HepG2 (cell line): Measurements from ENCODE around the gene ROCK1. TPM values are rescaled to one million over a fixed set of nuclear protein-coding genes. Genes with fewer than 3 reads are reported as not detected.

Experiments
- ATAD3A ChIP-seq: sonication (generic); formaldehyde crosslinking; IDR thresholded peaks from 2 replicates; pipeline ENCODE4 v1.4.0; 2020; ENCODE audit warnings: missing genetic modification reagents
- GABPA ChIP-seq, 2 experiments: IDR thresholded peaks; 2 replicates each; pipeline ENCODE4 v1.6.1; 2011 to 2016; ENCODE audit warnings: low read depth in 2 of 2, low read length in 1 of 2, missing biosample characterization in 1 of 2, missing genetic modification characterization in 1 of 2
- KDM5B ChIP-seq: sonication (generic); formaldehyde crosslinking; IDR thresholded peaks from 2 replicates; pipeline ENCODE4 v1.4.0; 2020; ENCODE audit warnings: missing genetic modification reagents, mild to moderate bottlenecking, borderline replicate concordance
- PHF20 ChIP-seq: sonication (generic); formaldehyde crosslinking; IDR thresholded peaks from 2 replicates; pipeline ENCODE4 v1.5.0; 2020; ENCODE audit warnings: mild to moderate bottlenecking, missing genetic modification reagents
- RFX3 ChIP-seq: IDR thresholded peaks from 2 replicates; pipeline ENCODE4 v1.6.1; 2016; ENCODE audit warnings: missing biosample characterization, missing genetic modification reagents
- SP2 ChIP-seq: sonication (generic); formaldehyde crosslinking; IDR thresholded peaks from 2 replicates; pipeline ENCODE4 v1.5.1; 2020; ENCODE audit warnings: mild to moderate bottlenecking, missing genetic modification reagents
- SRSF1 ChIP-seq: fragments of 200-400 bp; formaldehyde crosslinking; optimal IDR thresholded peaks from 2 replicates; pipeline ENCODE3; 2017; ENCODE audit warnings: mild to moderate bottlenecking, low read depth, low read length, moderate library complexity
- TAF15 ChIP-seq: fragments of 200-400 bp; formaldehyde crosslinking; IDR thresholded peaks from one replicate; pipeline ENCODE4 v1.6.1; 2018; ENCODE audit warnings: mild to moderate bottlenecking, low read depth, low read length; ENCODE audit not compliant: poor library complexity, severe bottlenecking
- TBX3 ChIP-seq: fragments of 450-650 bp; IDR thresholded peaks from 2 replicates; pipeline ENCODE4 v1.6.1; 2017; ENCODE audit warnings: antibody characterized with exemption, mild to moderate bottlenecking, inconsistent platforms, borderline replicate concordance
- TCF12 ChIP-seq, 2 experiments: fragments of 450-650 bp in 1 of 2; sonication (generic) in 1 of 2; formaldehyde crosslinking in 1 of 2; IDR thresholded peaks; 2 replicates each; pipeline versions ENCODE4 v1.6.1 to v1.8.0; 2017 to 2022; ENCODE audit warnings: antibody characterized with exemption in 1 of 2, mild to moderate bottlenecking in 1 of 2, missing genetic modification reagents in 1 of 2, moderate library complexity in 1 of 2
- TMF1 ChIP-seq: sonication (generic); formaldehyde crosslinking; IDR thresholded peaks from 2 replicates; pipeline ENCODE4 v1.8.1; 2022; ENCODE audit warnings: low read depth, missing genetic modification reagents
- ZFP41 ChIP-seq: sonication (generic); formaldehyde crosslinking; IDR thresholded peaks from 2 replicates; pipeline ENCODE4 v1.4.0; 2020; ENCODE audit warnings: mild to moderate bottlenecking, missing genetic modification reagents, borderline replicate concordance
- ZNF101 ChIP-seq: sonication (generic); formaldehyde crosslinking; IDR thresholded peaks from 2 replicates; pipeline ENCODE4 v1.4.0; 2020; ENCODE audit warnings: mild to moderate bottlenecking, low read depth, missing genetic modification reagents, borderline replicate concordance
- ZNF646 ChIP-seq: sonication (generic); formaldehyde crosslinking; IDR thresholded peaks from 2 replicates; pipeline ENCODE4 v1.9.0; 2021; ENCODE audit warnings: mild to moderate bottlenecking, missing genetic modification reagents
- ZNF782 ChIP-seq: sonication (generic); formaldehyde crosslinking; IDR thresholded peaks from 2 replicates; pipeline ENCODE4 v1.4.0; 2020; ENCODE audit warnings: missing genetic modification reagents, mild to moderate bottlenecking, borderline replicate concordance
- ZSCAN30 ChIP-seq: sonication (generic); formaldehyde crosslinking; IDR thresholded peaks from 2 replicates; pipeline ENCODE4 v1.5.0; 2020; ENCODE audit warnings: mild to moderate bottlenecking, missing genetic modification reagents
- polyA plus RNA-seq, 8 experiments: library from polyadenylated mRNA; depleted of rRNA in 3 of 8; stranded (reverse) in 7 of 8; unstranded in 1 of 8; fragments of >200 nt; fragmentation: Illumina TruSeq in 4 of 8; extraction: Trizol in 4 of 8; gene quantifications; 2 replicates each; pipeline versions ENCODE4 v1.2.1 to v1.2.3, GENCODE V29; 2011 to 2016; ENCODE audit warnings: low read depth in 4 of 8, missing spikeins in 1 of 8, mixed read lengths in 1 of 8; ENCODE audit not compliant: insufficient read depth in 1 of 8
- total RNA-seq, 5 experiments: library from RNA; depleted of rRNA; stranded (reverse); fragments of >200 nt; fragmentation: Illumina TruSeq; extraction: Trizol; gene quantifications; 2 replicates each; pipeline ENCODE4 v1.2.3, GENCODE V29; 2016; ENCODE audit warnings: low read depth in 1 of 5
- TF ChIP-seq, protein P1 (sequence below): sonication (generic); formaldehyde crosslinking; IDR thresholded peaks from 2 replicates; pipeline ENCODE4 v1.4.0; 2020; ENCODE audit warnings: mild to moderate bottlenecking, missing genetic modification reagents, borderline replicate concordance

ROCK1 gene
- total and polyA plus RNA-seq, 2 of the 13 experiments (the other 11 are each of a cell fraction or from before 2014, with no cell fraction given) = 10.5 to 27.2 TPM

DNA sequence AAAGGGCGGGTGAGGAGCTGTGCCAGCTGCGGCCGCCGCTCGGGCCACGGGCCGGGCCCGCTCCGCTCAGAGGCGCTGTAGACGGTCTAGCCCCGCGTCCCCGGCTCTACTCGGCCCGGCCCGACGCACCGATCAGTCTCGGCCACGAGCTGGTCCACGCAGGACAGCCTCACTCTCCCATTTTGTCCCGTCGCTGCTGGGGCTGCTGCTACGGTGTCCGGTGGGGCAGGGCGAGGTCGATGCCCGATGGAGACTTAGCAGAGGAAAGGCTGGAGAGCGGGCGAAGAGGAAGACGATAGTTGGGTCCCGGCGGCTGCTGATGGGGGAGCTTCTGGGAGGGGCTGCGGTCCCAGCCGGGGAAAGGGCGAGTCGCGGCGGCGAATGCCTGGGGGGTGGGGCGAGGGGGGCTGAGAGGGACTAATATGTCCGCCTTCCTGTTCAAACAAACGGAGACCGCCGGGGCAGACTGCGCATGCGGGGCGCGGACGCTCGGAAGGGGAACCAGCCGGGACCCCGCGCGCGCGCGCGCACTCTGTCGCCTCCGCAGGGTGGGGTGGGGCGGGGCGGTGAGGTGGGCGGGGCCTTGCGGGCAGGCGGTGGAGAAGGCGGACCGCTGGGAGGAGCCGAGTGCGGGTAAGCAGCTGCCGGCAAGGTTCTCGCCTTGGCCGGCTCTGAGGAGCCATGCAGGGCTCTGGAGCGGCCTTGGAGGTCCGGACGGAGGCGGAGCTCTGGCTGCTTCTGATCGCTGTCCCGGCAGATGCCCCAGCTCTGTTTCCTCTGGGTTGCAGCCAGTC lies at the start of gene ROCK1 (continued):
- TF ChIP-seq TBX3 (no peak), TCF12 (IDR thresholded peaks at IDR 0.05) (no peak), TCF12 (CRISPR knock-in tag; IDR thresholded peaks at IDR 0.05) (peak; percentile 60; the same call in 1 of the 2 replicates), RFX3 (CRISPR knock-in tag) (no peak), SP2 (CRISPR knock-in tag) (peak; percentile 41), ZNF101 (CRISPR knock-in tag) (no peak), TAF15 (peak; percentile 63), TMF1 (CRISPR knock-in tag) (no peak; the same call in 1 of the 2 replicates), ZNF782 (CRISPR knock-in tag) (no peak), GABPA (IDR thresholded peaks at IDR 0.05; ENCODE audit: low read depth, low read length) (no peak), GABPA (CRISPR knock-in tag; IDR thresholded peaks at IDR 0.05; ENCODE audit: low read depth) (0 out of 2 replicates have a peak, but pooled peaks have one; percentile 34), ATAD3A (CRISPR knock-in tag) (0 out of 2 replicates have a peak, but pooled peaks have one; percentile 9), SRSF1 (no peak), PHF20 (CRISPR knock-in tag) (no peak), ZNF646 (CRISPR knock-in tag) (no peak), ZFP41 (CRISPR knock-in tag) (0 out of 2 replicates have a peak, but pooled peaks have one; percentile 27), KDM5B (CRISPR knock-in tag) (peak; percentile 83), ZSCAN30 (CRISPR knock-in tag) (no peak)
- TF ChIP-seq, protein P1, sequence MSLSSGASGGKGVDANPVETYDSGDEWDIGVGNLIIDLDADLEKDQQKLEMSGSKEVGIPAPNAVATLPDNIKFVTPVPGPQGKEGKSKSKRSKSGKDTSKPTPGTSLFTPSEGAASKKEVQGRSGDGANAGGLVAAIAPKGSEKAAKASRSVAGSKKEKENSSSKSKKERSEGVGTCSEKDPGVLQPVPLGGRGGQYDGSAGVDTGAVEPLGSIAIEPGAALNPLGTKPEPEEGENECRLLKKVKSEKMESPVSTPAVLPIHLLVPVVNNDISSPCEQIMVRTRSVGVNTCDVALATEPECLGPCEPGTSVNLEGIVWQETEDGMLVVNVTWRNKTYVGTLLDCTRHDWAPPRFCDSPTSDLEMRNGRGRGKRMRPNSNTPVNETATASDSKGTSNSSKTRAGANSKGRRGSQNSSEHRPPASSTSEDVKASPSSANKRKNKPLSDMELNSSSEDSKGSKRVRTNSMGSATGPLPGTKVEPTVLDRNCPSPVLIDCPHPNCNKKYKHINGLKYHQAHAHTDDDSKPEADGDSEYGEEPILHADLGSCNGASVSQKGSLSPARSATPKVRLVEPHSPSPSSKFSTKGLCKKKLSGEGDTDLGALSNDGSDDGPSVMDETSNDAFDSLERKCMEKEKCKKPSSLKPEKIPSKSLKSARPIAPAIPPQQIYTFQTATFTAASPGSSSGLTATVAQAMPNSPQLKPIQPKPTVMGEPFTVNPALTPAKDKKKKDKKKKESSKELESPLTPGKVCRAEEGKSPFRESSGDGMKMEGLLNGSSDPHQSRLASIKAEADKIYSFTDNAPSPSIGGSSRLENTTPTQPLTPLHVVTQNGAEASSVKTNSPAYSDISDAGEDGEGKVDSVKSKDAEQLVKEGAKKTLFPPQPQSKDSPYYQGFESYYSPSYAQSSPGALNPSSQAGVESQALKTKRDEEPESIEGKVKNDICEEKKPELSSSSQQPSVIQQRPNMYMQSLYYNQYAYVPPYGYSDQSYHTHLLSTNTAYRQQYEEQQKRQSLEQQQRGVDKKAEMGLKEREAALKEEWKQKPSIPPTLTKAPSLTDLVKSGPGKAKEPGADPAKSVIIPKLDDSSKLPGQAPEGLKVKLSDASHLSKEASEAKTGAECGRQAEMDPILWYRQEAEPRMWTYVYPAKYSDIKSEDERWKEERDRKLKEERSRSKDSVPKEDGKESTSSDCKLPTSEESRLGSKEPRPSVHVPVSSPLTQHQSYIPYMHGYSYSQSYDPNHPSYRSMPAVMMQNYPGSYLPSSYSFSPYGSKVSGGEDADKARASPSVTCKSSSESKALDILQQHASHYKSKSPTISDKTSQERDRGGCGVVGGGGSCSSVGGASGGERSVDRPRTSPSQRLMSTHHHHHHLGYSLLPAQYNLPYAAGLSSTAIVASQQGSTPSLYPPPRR = 0 out of 2 replicates have a peak, but pooled peaks have one; percentile 7
